Measurements from ENCODE around the gene SLAMF9. TPM values are rescaled to one million over a fixed set of nuclear protein-coding genes. Genes with fewer than 3 reads are reported as not detected.

SLAMF9 gene
- total RNA-seq, 1 donor from 2014 or later: not detected

DNA sequence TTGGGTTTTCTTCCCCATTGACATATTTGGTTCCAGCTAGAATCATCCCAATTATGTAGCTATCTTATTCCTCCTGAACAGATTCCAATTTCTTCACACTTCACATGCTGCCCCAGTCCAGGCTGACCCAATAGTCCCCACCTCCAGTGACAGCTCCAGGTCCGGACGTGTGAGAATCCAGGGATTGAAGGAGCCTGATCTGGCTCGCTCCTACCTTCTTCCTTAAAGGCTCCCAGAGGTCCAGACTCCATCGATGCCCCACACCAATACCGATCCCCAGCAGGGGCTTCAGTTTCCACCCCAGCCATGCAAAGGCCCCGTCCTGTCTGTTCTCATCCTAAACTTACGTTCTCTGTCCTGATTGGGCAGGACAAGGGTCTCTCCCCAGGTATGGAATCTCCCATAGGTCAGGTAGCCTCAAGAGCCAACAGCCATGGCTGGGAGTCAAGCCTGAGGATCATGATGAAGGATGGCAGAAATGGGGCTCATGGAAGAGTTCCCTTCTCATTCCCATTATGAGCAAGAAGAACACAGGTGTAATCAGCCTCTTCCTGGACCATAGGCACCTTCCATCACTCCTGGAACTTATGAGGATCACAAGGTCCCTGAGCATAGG, 20.4 kb upstream of the SLAMF9 start:
- no peak for DNase-seq

- DNase-seq: no peak
These were observed 19.4 kb upstream of the SLAMF9 start for GRCh38 chr1:159973350-159973940.

- DNase-seq: no peak
These were observed 18.6 kb upstream of the SLAMF9 start for GRCh38 chr1:159972443-159973205.

- no peak for DNase-seq
These were observed 16.9 kb upstream of the SLAMF9 start for GRCh38 chr1:159970932-159971342.

DNA sequence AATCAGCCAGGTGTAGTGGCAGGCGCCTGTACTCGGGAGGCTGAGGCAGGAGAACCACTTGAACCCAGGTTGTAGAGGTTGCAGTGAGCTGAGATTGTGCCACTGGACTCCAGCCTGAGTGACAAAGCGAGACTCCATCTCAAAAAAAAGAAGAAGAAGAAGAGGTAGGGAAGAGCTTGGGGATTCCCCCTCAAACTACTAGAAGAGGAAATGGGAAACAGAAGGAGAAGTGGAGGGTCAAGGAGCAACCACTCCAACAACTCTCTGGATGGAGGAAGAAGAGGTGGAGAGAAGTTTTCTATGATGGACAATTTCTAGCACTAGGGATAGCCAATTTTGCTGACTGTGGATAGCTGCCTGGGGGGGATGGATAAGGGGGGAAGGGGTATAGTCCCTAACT, 14.9 kb upstream of the SLAMF9 start:
- no peak for DNase-seq

GRCh38 chr1:159965263-159965662, 11.2 kb upstream of the SLAMF9 start:
- DNase-seq: no peak

DNA sequence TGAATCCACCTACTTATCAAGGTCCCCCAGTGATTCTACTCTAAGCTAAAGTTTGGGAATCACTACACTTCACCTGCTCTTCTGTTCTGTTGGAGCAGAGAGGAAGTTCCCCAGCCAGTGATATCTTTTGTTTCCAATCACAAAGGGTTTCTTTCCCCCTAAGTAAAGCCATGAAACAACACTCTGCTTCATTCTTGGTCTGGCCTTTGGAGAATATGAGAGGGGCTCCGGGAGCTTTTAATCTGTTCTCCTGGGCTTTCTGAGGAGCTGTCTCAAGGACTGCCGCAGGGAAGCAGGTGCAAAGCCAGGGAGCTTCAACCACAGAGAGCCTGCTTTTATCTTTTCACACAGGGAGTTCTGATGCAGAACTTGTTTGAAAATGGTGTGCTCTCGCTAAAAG, 10.1 kb upstream of the SLAMF9 start:
- no peak for DNase-seq

- no peak for DNase-seq
These were observed 8.1 kb upstream of the SLAMF9 start for GRCh38 chr1:159962176-159962575.

- DNase-seq: no peak
These were observed 7.6 kb upstream of the SLAMF9 start for GRCh38 chr1:159961636-159962035.

GRCh38 chr1:159960721-159961381, 6.8 kb upstream of the SLAMF9 start:
- no peak for DNase-seq

- DNase-seq: no peak
These were observed 5.4 kb upstream of the SLAMF9 start for GRCh38 chr1:159959451-159959850.

GRCh38 chr1:159958719-159959380, 4.8 kb upstream of the SLAMF9 start:
- no peak for DNase-seq

GRCh38 chr1:159957824-159958268, 3.8 kb upstream of the SLAMF9 start:
- no peak for DNase-seq

DNA sequence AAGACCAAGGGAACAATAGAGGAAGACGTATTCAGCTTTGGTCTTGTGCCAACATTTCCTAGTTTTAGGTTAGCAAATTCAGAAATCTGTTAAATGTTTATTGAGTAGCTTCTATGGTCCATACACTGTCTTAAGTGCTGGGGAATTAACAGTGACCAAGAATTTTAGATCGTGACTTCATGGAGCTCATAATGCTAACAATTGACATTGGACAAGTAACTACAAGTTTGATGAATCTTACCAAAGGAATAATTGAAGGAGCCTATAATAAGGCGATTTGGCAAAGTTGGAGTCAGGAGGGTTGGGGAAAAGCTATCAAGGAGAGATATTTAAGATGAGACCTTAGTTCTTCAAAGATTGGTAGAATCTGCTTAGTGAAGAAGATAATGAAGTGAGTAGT, 1.4 kb upstream of the SLAMF9 start:
- no peak for DNase-seq

DNA sequence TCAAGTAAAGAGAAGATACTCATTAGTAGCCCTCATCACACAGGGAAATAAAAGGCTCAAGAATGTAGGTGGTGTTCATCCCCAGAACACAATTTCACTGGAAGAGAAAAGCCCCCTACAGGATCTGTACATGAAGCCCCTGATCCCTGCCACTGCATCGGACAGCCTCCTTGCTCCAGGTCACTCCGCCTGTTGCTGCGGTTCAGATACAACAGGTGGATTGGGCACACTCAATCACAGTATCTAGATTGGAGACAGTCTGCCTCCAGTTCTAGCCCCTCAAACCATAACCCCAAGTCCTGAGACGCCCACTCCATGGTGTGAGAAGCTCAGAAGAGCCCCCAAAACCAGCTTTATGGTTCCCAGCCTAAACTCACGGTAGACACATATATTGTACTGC, 1.1 kb downstream of the SLAMF9 start:
- no peak for DNase-seq

GRCh38 chr1:159951551-159951950, 2.5 kb downstream of the SLAMF9 start:
- DNase-seq: no peak

DNA sequence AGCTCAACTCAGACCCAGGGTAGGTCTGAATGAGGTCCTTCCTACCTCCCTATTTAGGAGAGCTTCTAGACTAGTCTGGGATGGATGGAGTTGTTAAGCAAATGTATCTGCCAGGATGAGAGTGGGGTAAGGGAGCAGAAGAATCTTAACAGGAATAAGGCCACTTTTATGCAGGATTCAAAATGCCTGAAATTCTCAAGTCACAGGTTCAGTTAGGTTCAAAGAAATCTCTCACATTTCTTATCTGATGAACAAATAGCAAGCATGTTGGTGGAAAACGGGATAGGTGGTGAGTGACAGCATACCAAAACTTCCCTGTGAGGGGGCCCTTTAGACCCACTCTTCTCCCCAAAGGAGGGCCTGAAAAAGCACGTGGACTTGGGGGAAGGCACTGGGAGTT, 3.0 kb downstream of the SLAMF9 start:
- no peak for DNase-seq

- DNase-seq: no peak
These were observed 4.1 kb downstream of the SLAMF9 start for GRCh38 chr1:159949981-159950381.

- DNase-seq: no peak
These were observed 4.9 kb downstream of the SLAMF9 start for GRCh38 chr1:159949123-159949522.

DNA sequence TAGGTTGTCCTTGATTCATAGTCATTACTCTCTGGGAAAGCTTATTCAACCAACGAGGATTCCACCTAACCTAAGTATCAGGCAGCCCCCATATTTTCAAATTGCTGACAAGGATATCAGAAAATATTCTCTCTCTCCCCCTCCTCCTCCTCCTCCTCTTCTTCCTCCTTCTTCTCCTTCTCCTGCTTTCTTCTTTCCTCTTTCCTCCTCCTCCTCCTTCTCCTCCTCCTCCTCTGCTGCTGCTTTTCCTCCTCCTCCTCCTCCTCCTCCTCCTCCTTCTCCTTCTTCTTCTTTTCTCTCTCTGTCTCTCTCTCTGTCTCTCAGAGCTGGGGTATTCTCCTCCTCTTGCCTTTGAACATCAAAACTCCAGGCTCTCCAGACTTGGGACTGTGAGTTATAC, 6.1 kb downstream of the SLAMF9 start:
- DNase-seq: no peak

DNA sequence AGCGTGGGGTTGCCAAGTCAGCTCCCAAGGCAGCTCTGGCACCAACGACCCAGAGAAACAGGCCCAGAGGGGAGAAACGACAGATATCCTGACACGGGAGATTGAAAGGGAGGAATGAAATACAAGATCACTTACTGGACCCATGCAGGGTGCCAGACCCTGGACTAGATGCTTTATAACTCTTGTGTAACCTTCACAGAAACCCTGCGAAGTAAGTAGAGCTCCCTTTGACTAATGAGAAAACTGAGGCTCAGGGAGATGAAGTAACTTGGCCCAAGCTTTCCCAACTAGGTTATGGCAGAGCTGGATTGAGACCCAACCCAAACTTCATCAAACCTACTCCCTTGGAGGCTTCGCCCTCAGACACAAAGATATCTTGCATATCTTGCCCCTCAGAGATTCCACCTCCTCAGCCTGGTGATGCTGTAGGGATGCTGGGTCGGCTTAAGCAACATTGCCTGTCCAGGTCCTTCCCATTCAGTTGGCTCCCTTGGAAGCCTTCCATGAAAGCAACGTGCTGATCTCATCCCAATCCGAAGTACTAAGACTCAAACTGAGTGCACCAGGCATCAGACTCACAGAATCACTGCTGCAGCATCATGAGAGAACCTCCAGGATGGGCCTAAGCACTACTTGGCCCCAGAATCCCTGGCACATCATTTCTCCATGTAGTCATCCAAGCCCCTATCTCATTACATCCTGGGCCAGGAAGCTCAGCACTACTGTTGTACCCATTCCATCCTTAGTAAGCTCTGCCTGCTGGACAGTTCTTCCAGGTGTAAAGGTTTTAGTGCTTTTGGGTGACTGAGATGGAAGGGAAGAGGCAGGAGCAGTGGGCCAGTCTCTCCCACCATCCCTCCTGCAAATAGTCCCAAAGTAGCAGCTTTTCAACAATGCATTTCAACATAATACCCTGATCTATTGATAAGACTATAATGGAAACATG, 7.5 kb downstream of the SLAMF9 start:
- DNase-seq: no peak
